CD4-positive, alpha-beta T cell treated with Interleukin-2 at 100 ng/mL for 4 hours (primary cell): Measurements from ENCODE around the gene RPS17.
A peak's percentile ranks its signal among the peaks of the same experiment; 100 is the strongest.
"Not testable (repeated sequence)": the region's sequence is repeated elsewhere in the genome, so short reads cannot be mapped to it uniquely, and the experiment has no call there.

Source experiments
- DNase-seq: peaks from one replicate; pipeline ENCODE4 v3.0.0-alpha.2; 2020; ENCODE audit warnings: low spot score

The RPS17 gene

GRCh38 chr15:82507693-82508092 is 32.6 kb downstream of the RPS17 start:
- not testable (repeated sequence) for DNase-seq

GRCh38 chr15:82507087-82507486 is 33.2 kb downstream of the RPS17 start:
- not testable (repeated sequence) for DNase-seq

GRCh38 chr15:82505842-82506241 is 34.4 kb downstream of the RPS17 start:
- not testable (repeated sequence) for DNase-seq

- not testable (repeated sequence) for DNase-seq
Measured at GRCh38 chr15:82504074-82504473, 36.2 kb downstream of the RPS17 start.

- peak; percentile 47 for DNase-seq
Measured at GRCh38 chr15:82502700-82503339, 37.4 kb downstream of the RPS17 start.

- DNase-seq, result not testable (repeated sequence)
Measured at GRCh38 chr15:82500772-82501171, 39.5 kb downstream of the RPS17 start.

- DNase-seq, result not testable (repeated sequence)
Measured at GRCh38 chr15:82497978-82498377, 42.3 kb downstream of the RPS17 start.

- DNase-seq, result not testable (repeated sequence)
Measured at GRCh38 chr15:82488250-82488649, 52.0 kb downstream of the RPS17 start.

GRCh38 chr15:82487045-82487444 is 53.2 kb downstream of the RPS17 start:
- DNase-seq, result not testable (repeated sequence)
